HCT116 (cell line): Measurements from ENCODE around the gene TSC22D4. TPM values are rescaled to one million over a fixed set of nuclear protein-coding genes. Genes with fewer than 3 reads are reported as not detected.

ENCODE experiments used
- ATAC-seq: fragments of 200-7000 bp; cut with Tn5 transposase; 2 replicates; pipeline ENCODE4 v1.9.1; 2020; ENCODE audit warnings: mild to moderate bottlenecking, moderate library complexity
- BruUV-seq: library from RNA; stranded (reverse); fragments of 400-500 nt; replicated peaks from 2 replicates; lab custom pipeline; 2021; lab: Mats Ljungman, UMichigan
- CTCF ChIA-PET: fragments of 300-600 bp; sonication (Branson Sonifier 250); formaldehyde crosslinking; loops from one replicate; lab custom pipeline; 2021; ENCODE audit warnings: antibody characterized with exemption; lab: Charles Lee
- POLR2A ChIA-PET: fragments of 300-600, 350-600 bp; sonication (Branson Sonifier 250); formaldehyde crosslinking; loops from one replicate; lab custom pipeline; 2021; ENCODE audit warnings: antibody characterized with exemption; lab: Charles Lee
- RAD21 ChIA-PET, 2 experiments: fragments of 300-600 bp; sonication (Branson Sonifier 250); formaldehyde crosslinking; loops; one replicate each; lab custom pipeline; 2023; ENCODE audit warnings: low total read pairs in 2 of 2; ENCODE audit not compliant: uncharacterized antibody in 2 of 2, unreplicated experiment in 2 of 2, low non-redundant PET in 1 of 2; lab: Charles Lee
- DNase-seq: peaks from one replicate; pipeline ENCODE4 v3.0.0-alpha.2; 2010; ENCODE audit warnings: low read depth, low spot score
- H2AFZ ChIP-seq: fragments of 200-600 bp; shearing (Covaris generic), sonication (generic); 2 replicates; pipeline ENCODE4 v1.6.1; 2017; ENCODE audit warnings: low read depth, mixed run types, mixed read lengths, antibody characterized with exemption, low read length; ENCODE audit not compliant: poor library complexity, severe bottlenecking
- H3K27ac ChIP-seq: 2 replicates; pipeline ENCODE4 v1.5.1; 2012; ENCODE audit warnings: low read depth, low read length
- H3K27me3 ChIP-seq: fragments of 200-600 bp; sonication (generic); 2 replicates; pipeline ENCODE4 v1.6.1; 2016; ENCODE audit warnings: mixed run types, low read length, mixed read lengths; ENCODE audit not compliant: insufficient read depth
- H3K36me3 ChIP-seq, 2 experiments: fragments of 200-500 bp in 1 of 2; fragments of 200-600 bp in 1 of 2; sonication (Bioruptor generic) in 1 of 2; sonication (generic) in 1 of 2; 2 replicates each; pipeline versions ENCODE4 v1.5.1 to v1.6.1; 2014 to 2016; ENCODE audit warnings: low read length in 2 of 2, inconsistent platforms in 1 of 2, mixed read lengths in 1 of 2, mixed run types in 1 of 2; ENCODE audit not compliant: insufficient read depth in 2 of 2, control insufficient read depth in 1 of 2
- H3K4me1 ChIP-seq, 2 experiments: fragments of 200-600 bp in 1 of 2; sonication (generic) in 1 of 2; 2 replicates each; pipeline versions ENCODE4 v1.5.1 to v1.6.1; 2012 to 2017; ENCODE audit warnings: low read length in 2 of 2, inconsistent platforms in 1 of 2, mild to moderate bottlenecking in 1 of 2, mixed read lengths in 1 of 2, mixed run types in 1 of 2, moderate library complexity in 1 of 2; ENCODE audit not compliant: insufficient read depth in 2 of 2, control insufficient read depth in 1 of 2
- H3K4me2 ChIP-seq: fragments of 200-600 bp; sonication (generic); 2 replicates; pipeline ENCODE4 v1.6.1; 2017; ENCODE audit warnings: mixed run types, low read length, mixed read lengths
- H3K4me3 ChIP-seq, 2 experiments: fragments of 200-600 bp in 1 of 2; sonication (generic) in 1 of 2; replicated peaks in 1 of 2; 2 replicates each; pipeline ENCODE4 v1.5.1; 2011 to 2016; ENCODE audit warnings: low read length in 2 of 2, control low read depth in 1 of 2, low read depth in 1 of 2, mild to moderate bottlenecking in 1 of 2, mixed read lengths in 1 of 2, mixed run types in 1 of 2
- H3K79me2 ChIP-seq: fragments of 200-600 bp; sonication (generic); 2 replicates; pipeline ENCODE4 v1.6.1; 2017; ENCODE audit warnings: mild to moderate bottlenecking, mixed run types, low read length, moderate library complexity, mixed read lengths; ENCODE audit not compliant: insufficient read depth
- H3K9ac ChIP-seq: fragments of 200-600 bp; sonication (generic); 2 replicates; pipeline ENCODE4 v1.6.1; 2016; ENCODE audit warnings: low read length, mixed read lengths
- H3K9me2 ChIP-seq: fragments of 200-600 bp; sonication (generic), shearing (Covaris generic); 2 replicates; pipeline ENCODE4 v1.6.1; 2017; ENCODE audit warnings: mixed run types, mild to moderate bottlenecking, moderate library complexity; ENCODE audit not compliant: insufficient read depth
- H3K9me3 ChIP-seq, 2 experiments: fragments of 200-500 bp in 1 of 2; fragments of 200-600 bp in 1 of 2; sonication (Bioruptor generic) in 1 of 2; sonication (generic) in 1 of 2; 2 replicates each; pipeline ENCODE4 v1.6.1; 2014 to 2017; ENCODE audit warnings: low read length in 2 of 2, mixed read lengths in 2 of 2, inconsistent platforms in 1 of 2, low read depth in 1 of 2, mild to moderate bottlenecking in 1 of 2, mixed run types in 1 of 2, moderate library complexity in 1 of 2; ENCODE audit not compliant: control insufficient read depth in 1 of 2, insufficient read depth in 1 of 2
- H4K20me1 ChIP-seq: fragments of 200-600 bp; sonication (generic), shearing (Covaris generic); 2 replicates; pipeline ENCODE4 v1.6.1; 2017; ENCODE audit warnings: mixed run types, mild to moderate bottlenecking, moderate library complexity; ENCODE audit not compliant: insufficient read depth
- CBX3 ChIP-seq: IDR thresholded peaks from 2 replicates; pipeline ENCODE4 v1.6.1; 2012; ENCODE audit warnings: low read depth
- EZH2phosphoT487 ChIP-seq: fragments of 200-600 bp; IDR thresholded peaks from 2 replicates; pipeline ENCODE4 v1.6.1; 2018; ENCODE audit warnings: antibody characterized with exemption, borderline replicate concordance
- FOSL1 ChIP-seq: IDR thresholded peaks from 2 replicates; pipeline ENCODE4 v1.6.1; 2012; ENCODE audit warnings: low read depth
- MAX ChIP-seq: IDR thresholded peaks from 2 replicates; pipeline ENCODE4 v1.6.1; 2012
- POLR2A ChIP-seq: IDR thresholded peaks from 2 replicates; pipeline ENCODE4 v1.7.0; 2011; ENCODE audit warnings: borderline replicate concordance; ENCODE audit not compliant: insufficient read depth, insufficient read length; ENCODE audit errors: extremely low read depth
- REST ChIP-seq: IDR thresholded peaks from 2 replicates; pipeline ENCODE4 v1.6.1; 2012; ENCODE audit warnings: low read depth
- TCF7L2 ChIP-seq: IDR thresholded peaks from 2 replicates; pipeline ENCODE4 v1.7.0; 2011; ENCODE audit warnings: borderline replicate concordance, inconsistent platforms; ENCODE audit not compliant: insufficient read depth, insufficient read length; ENCODE audit errors: extremely low read depth
- YY1 ChIP-seq: IDR thresholded peaks from 2 replicates; pipeline ENCODE4 v1.6.1; 2011; ENCODE audit warnings: low read length, low read depth, moderate library complexity, mild to moderate bottlenecking; ENCODE audit not compliant: insufficient replicate concordance; ENCODE audit errors: extremely low read depth
- ZFX ChIP-seq: fragments of 450-650 bp; IDR thresholded peaks from 2 replicates; pipeline ENCODE4 v1.6.1; 2017
- intact Hi-C: fragments of 100-400 bp; cut with micrococcal nuclease; formaldehyde crosslinking; loops from 2 replicates; pipeline ENCODE4 v1.10.0; 2022
- total RNA-seq: library from RNA; stranded (reverse); gene quantifications from one replicate; pipeline ENCODE4 v1.2.1, GENCODE V29; 2021; ENCODE audit not compliant: unreplicated experiment
- TF ChIP-seq, protein P1 (sequence below): IDR thresholded peaks from 2 replicates; pipeline ENCODE4 v1.6.1; 2011; ENCODE audit warnings: mild to moderate bottlenecking, low read length, moderate library complexity; ENCODE audit not compliant: insufficient replicate concordance; ENCODE audit errors: extremely low read depth

Gene TSC22D4
- total RNA-seq, 1 experiment from 2014 or later = 36.9 TPM

DNA sequence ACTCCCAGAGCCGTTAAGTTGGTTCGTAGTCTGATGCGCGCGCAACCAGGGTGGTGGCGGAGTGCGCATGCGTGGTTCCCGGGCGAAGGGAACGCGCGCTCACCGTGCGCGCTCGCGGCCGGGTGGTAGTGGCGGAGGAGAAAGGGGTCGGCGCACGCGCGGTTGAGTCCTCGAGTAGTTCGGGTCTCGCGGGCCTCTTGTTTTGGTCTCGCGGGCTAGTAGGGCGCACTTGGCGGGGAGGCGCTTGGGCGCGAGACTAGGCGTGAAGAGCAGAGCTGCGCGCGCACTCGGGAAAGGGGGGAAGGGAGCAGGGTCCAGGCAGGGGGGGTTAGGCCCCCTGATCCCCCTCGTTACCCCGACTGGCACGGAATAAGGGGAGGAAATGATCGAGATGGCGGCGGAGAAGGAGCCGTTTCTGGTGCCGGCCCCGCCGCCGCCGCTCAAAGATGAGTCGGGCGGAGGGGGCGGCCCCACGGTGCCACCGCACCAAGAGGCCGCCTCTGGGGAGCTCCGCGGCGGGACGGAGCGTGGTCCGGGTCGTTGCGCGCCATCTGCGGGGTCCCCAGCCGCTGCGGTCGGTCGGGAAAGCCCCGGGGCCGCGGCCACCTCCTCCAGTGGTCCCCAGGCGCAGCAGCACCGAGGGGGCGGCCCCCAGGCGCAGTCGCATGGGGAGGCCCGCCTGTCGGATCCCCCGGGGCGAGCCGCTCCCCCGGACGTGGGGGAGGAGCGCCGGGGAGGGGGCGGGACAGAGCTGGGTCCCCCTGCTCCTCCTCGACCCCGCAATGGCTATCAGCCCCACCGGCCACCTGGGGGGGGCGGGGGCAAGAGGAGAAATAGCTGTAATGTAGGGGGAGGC, 49.1 kb downstream of the TSC22D4 start, which contains the start of gene MEPCE:
Gene MEPCE (plus strand): TSS at position 195 of the 856 bp plus-strand sequence. CDS start 188 bp downstream, at position 383.
- no peaks in the 10 kb centered on the region for H3K9me3 ChIP-seq
- POLR2A ChIA-PET = interaction anchor here (0.8 to 2.5 kb wide), 15 partner anchors 7 to 655 kb away, joined by 3 to 15 read pairs (median 5); partner anchors contain the start of genes AGFG2, AP4M1, FBXO24 and LRCH4
- TF ChIP-seq POLR2A = peak; percentile 9
- TF ChIP-seq ZFX = peak; percentile 66
- TF ChIP-seq REST = no peak
- no peak for TF ChIP-seq CBX3
- peak; percentile 9 for TF ChIP-seq YY1
- TF ChIP-seq, protein P1, sequence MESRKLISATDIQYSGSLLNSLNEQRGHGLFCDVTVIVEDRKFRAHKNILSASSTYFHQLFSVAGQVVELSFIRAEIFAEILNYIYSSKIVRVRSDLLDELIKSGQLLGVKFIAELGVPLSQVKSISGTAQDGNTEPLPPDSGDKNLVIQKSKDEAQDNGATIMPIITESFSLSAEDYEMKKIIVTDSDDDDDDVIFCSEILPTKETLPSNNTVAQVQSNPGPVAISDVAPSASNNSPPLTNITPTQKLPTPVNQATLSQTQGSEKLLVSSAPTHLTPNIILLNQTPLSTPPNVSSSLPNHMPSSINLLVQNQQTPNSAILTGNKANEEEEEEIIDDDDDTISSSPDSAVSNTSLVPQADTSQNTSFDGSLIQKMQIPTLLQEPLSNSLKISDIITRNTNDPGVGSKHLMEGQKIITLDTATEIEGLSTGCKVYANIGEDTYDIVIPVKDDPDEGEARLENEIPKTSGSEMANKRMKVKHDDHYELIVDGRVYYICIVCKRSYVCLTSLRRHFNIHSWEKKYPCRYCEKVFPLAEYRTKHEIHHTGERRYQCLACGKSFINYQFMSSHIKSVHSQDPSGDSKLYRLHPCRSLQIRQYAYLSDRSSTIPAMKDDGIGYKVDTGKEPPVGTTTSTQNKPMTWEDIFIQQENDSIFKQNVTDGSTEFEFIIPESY = peak; percentile 87
- TF ChIP-seq FOSL1 = no peak
- TF ChIP-seq TCF7L2 = no peak
- TF ChIP-seq MAX = no peak
- TF ChIP-seq EZH2phosphoT487 = no peak
- H3K27ac ChIP-seq = peak within 1 kb of the TSS; percentile 99
- H4K20me1 ChIP-seq = no peaks in the 10 kb centered on the region
- peak within 1 kb of the TSS; percentile 89 for H3K9ac ChIP-seq
- DNase-seq (peak; percentile 89), ATAC-seq (peak; percentile 65)
- H3K36me3 ChIP-seq = peaks cover 5 to 31% of the 10 kb centered on the region in 2 experiments; a peak in 2 of 4 replicates
- H3K4me2 ChIP-seq = peak within 1 kb of the TSS; percentile 89
- peaks cover 52% of the 10 kb centered on the region for H3K79me2 ChIP-seq
- CTCF ChIA-PET = interaction anchor here (1.0 to 2.6 kb wide), 3 partner anchors 20 to 50 kb away, joined by 4 to 12 read pairs (median 4); partner anchors contain the start of gene TSC22D4
- H2AFZ ChIP-seq = no peak within 1 kb of the TSS
- intact Hi-C loops = no loop called here
- TSS peak; percentile 67 for BruUV-seq
- no peaks in the 10 kb centered on the region for H3K9me2 ChIP-seq
- peak within 1 kb of the TSS; percentile 82 to 85 for H3K4me3 ChIP-seq
- RAD21 ChIA-PET = interaction anchor here in 1 of 2 experiments (0.6 kb wide), 2 partner anchors 208 to 434 kb away, joined by 3 to 4 read pairs; no protein-coding TSS in a partner anchor
- H3K27me3 ChIP-seq = no peaks in the 10 kb centered on the region
- H3K4me1 ChIP-seq = peaks cover 0 to 60% of the 10 kb centered on the region in 2 experiments
